SKM-1 (cell line): Measurements from ENCODE around the gene TMPRSS3.

Source experiments
- DNase-seq: peaks from one replicate; lab custom pipeline; 2025; ENCODE audit not compliant: unreplicated experiment; lab: John Stamatoyannopoulos, UW

The TMPRSS3 gene

GRCh38 chr21:42429021-42429420, 33.2 kb upstream of the TMPRSS3 start:
- no peak for DNase-seq

DNA sequence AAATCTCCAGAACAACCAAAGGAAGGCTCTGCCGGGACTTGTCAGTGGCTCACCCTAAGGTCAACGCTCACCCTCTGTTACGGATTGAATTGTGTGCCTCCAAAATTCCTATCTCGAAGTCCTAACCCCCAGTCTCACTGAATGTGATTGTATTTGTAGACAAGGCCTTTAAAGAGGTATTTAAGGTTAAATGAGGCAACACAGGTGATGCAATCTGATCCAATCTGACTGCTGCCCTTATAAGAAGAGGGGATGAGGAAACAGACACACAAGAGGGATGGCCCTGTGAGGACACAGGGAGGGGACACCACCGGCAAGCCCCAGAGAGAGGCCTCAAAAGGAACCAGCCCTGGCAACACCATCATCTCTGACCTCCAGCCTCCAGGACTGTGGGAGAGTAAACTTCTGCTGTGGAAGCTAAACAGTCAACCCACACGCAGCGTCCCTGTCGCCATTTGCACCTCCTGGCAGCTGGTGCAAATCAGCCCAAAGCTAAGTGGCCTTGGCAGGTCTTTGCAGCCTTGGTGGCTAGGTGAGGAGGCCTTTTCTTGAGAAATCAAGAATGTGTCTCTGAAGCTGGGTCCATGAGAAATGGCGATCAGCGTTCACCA, 32.1 kb upstream of the TMPRSS3 start:
- no peak for DNase-seq

DNA sequence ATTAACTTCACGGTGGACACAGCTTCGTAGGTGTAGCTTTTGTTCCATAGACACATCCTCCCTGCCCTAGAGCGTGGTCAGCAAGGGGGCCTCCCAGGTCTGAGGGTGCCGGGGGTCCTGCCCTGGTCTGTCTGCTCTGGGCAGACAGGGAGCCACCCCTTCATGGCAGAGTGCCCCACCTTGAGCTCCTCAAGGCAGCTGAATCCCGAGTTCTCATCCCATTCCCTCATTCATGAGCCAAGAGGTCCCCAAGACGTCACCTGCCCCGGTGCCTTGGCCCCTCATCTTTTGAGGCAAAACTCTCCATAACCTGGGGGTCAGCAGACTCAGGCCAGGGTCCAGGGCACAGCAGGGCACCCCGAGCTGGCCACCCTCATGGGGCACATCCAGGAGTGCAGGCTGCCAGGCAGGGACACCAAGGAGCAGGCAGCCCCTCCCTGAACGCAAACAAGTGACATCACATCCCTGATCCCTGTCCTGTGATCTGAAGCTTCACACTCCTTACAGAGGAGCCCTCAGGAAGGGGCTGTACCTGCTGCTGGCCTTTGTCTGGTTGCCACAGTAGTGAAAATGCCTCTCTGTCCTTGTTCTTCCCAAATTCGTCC, 31.1 kb upstream of the TMPRSS3 start:
- DNase-seq: no peak

DNA sequence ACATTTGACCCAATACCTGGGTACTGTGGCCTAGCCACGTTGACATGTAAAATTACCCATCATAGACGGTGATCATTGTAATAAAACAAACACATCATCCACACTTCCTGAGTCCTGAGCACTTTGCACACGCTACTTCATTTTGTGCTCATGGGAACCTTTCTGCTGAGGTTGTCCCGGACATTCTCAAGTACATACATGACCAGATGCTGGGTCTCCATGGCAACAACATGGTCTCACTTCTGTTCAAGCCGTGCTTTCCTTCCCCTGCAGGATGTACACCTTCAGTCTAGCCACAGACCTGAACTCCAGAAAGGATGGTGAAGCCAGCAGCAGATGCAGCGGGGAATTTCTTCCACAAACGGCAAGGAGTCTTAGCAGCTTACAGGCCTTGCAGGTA, 30.6 kb upstream of the TMPRSS3 start:
- DNase-seq: no peak

- no peak for DNase-seq
These were observed 29.7 kb upstream of the TMPRSS3 start for GRCh38 chr21:42425591-42425990.

DNA sequence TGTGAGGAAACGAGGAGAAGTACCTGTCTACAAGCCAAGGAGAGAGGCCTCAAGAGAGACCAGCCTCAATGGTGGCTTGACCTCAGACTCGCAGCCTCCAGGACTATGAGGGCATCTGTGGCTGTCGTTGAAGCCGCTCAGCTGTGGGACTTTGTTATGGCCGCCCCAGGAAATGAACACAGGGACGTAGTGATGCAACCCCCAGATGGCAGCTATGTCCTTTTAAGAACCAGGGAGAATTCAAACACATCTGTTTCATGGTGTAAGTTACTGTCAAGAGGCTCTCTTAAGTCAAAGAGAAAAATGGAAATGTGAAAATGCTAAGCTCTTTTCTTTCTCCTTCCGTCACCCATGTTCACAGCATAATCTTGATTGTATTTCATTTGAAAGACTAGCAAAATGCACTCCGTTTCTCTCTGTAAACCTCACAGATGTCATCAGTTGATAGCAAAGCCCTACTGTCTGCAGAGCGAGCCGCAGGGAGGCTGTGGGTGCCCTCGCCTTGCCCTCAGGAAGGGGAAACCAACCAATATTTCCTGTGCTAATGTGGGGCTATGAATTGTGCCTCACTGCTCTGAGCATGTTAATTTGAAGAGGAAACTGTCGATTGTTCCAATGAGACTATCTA, 29.2 kb upstream of the TMPRSS3 start:
- DNase-seq: no peak

- DNase-seq: no peak
These were observed 27.8 kb upstream of the TMPRSS3 start for GRCh38 chr21:42423685-42424084.

DNA sequence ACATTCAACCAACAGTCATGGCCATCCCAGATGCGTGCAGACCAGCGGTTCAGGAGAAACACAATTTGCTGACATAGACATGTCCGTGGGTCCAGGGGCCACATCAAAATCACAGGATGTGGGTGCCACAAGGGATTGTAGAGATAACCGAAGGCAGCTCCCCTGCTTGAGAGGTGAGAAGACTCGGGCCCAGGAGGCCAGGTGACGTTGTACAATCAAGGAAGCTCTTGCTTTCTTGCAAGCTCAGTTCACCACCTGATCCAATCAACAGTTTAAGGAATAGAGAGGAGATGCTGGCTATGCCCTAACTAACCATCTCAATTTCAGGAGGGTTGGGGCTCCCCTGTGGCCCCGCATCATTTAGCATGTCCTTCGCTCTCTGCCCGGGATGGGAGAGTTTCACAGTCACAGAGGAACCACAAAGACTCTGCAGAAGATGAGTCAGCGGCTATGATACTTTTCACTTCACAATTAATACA, 27.4 kb upstream of the TMPRSS3 start:
- no peak for DNase-seq

GRCh38 chr21:42421018-42421793, 25.4 kb upstream of the TMPRSS3 start:
- no peak for DNase-seq

DNA sequence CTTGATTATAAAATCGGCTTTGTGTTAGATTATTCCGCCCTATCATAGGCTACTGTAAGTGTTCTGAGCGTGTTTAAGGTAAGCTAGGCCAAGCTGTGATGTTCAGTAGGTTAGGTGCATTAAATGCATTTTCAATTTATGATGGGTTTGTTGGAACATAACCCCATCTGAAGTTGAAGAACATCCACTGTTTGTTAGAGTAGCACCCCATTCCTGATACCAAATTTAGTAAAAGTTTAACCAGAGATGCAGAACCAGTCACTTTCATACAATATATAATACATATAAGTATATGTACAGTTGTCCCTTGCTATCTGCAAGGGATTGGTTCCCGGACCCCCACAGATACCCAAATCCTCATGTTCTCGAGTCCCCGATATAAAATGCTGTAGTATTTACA, 24.0 kb upstream of the TMPRSS3 start:
- DNase-seq: no peak

DNA sequence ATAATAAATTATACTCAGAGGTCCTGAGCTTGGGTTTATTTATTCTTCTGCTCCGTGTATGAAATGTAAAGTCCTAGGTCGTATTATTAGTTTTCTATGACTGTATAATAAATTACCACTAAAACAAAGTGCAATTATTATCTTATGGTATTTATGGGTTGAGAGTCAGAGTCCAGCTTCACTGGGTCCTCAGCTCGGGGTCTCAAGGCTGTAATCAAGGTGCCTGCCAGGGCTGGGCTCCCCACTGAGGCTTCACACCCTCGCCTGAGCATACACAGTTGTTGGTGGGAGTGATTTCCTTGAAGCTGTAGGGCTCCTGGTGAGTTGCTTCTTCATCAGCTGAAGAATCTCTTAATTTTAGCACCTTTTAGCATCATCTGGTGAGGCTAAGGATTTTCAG, 23.0 kb upstream of the TMPRSS3 start:
- DNase-seq: no peak

GRCh38 chr21:42417533-42417932, 21.7 kb upstream of the TMPRSS3 start:
- no peak for DNase-seq

DNA sequence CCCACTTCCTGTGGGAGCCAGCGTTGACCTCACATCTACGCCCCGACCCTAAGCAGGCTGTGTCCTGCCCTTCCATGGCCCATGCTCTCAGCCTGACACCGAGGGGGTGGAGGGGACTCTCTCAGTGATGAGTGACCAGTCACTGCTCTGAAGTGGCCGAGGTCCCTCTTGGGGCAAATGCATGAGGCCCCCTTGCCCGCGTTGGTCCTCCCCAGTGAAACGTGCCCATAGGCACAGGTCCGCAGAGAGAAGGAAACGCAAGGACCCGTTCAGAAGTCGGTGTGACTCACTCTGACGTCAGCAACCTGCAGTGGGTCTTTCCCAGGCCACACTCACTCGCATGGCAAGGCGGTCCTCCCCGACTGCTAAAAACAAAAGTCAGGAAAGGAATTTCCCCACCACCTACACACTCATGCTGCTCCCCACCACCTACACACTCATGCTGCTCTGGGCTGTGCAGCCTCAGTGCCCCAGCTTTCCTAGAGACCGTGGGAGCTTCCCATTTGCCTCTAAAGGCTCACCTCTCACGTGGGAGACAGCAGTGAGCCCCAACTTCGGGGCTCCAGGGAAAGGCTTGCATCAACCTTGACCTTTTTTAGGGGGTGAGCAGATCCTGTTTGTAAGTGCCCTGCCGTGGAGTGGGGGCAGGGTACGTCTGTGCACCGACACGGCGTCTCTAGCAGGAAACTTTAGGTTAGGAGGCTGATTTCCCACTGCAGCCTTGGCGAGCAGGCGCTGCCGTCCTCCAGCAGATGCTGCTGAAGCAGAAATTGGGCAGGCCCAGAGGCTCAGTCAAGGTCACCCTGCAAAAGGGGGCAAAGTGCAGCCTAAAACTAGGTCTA, 19.3 kb upstream of the TMPRSS3 start:
- DNase-seq: no peak

GRCh38 chr21:42414553-42414927, 18.7 kb upstream of the TMPRSS3 start:
- DNase-seq: no peak

- DNase-seq: no peak
These were observed 18.2 kb upstream of the TMPRSS3 start for GRCh38 chr21:42414066-42414465.

DNA sequence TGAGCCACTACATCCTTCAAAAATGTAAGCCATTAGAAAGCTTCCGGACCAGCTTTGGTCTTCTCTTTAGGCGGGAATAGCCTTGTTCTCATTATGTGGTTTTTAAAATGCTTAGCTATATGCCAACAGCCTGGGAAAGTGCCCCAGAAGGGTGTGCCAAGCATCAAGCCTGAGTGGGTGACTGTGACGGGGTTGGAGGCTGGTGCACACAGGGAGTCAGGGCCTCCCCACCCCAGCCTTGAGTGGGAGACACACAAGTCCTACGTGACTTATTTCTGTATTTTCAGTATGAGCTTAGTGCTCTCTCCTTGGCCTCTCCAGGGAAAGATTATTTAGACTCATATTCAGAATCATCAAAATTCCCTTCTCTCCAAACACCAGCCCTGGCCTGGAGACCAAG, 17.6 kb upstream of the TMPRSS3 start:
- no peak for DNase-seq

- no peak for DNase-seq
These were observed 17.2 kb upstream of the TMPRSS3 start for GRCh38 chr21:42413093-42413492.

DNA sequence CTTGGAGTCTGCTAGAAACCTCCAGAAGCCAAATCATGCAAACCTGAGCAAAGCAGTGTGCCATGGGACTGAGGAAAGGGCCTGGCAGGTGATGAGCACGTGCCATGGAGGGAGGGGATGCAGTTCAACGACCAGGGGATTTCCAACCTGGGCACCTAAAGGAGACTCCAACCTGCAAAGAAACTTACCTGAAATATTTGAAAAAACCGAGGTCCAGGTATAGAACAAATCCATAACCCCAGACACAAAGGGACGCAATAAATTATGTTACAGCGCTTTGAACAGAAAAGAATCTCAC, 16.7 kb upstream of the TMPRSS3 start:
- DNase-seq: no peak

DNA sequence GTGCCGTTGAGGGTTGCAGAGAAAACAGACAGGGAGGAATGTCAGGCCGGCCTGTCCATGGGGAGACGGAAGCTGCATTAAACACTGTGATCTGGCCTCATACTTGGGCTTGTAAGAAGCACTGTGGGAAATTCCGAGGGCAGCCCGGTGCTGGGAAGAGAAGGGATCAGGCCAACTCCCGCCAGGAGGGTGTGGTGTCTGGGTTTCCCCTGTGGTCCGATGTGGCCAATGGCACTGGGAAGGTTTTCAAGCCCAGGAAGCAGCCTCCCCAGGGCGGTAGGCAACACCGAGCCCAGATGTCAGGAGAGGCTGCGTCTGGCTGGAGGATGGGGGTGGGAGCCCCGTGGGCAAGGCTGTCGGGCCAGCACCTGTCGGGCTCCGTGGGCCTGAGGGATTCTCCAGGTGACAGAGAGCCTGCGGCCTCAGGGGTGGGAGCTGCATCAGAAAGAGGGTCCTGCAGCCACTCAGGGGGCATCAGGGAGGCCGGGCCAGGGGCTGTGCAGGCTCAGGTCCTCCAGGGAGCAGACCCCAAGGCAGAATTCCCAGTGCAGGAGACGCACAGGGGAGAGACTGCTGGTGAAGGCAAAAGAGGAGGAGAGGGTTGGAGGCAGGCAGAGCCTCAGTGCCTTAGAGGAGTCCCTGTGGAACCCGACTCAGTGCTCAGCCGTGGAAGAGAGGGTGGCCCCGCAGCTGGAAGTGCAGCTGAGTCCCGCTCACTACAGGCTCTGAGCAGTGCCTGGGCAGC, 16.2 kb upstream of the TMPRSS3 start:
- DNase-seq: no peak

GRCh38 chr21:42411197-42411869, 15.5 kb upstream of the TMPRSS3 start:
- DNase-seq: no peak
